ENCODE data around the gene CFAP61. TPM values are rescaled to one million over a fixed set of nuclear protein-coding genes. Genes with fewer than 3 reads are reported as not detected.
A peak's percentile ranks its signal among the peaks of the same experiment; 100 is the strongest.

Gene CFAP61
- total RNA-seq, 2 donors from 2014 or later: 0.27 TPM; not detected in 1

GRCh38 chr20:20009784-20010253 lies 42.5 kb upstream of the CFAP61 start:
- Histone ChIP-seq H3K4me1 (ENCODE audit: control insufficient read depth in 1 of 2, low read depth in 2 of 2) (peaks cover 19 to 25% of the 10 kb centered on the region in 2 donors), H3K27ac (peak overlapping the region in 1 of 2 donors; percentile 26), H3K36me3 (no peaks in the 10 kb centered on the region), H3K27me3 (replicated peaks; ENCODE audit: insufficient read depth) (no peaks in the 10 kb centered on the region), H3K4me3 (peak overlapping the region; percentile 50), H3K9me3 (no peaks in the 10 kb centered on the region)
- DNase-seq (ENCODE audit: low spot score) (no peak), ATAC-seq (ENCODE audit: insufficient number of reproducible peaks, low FRiP score, low read depth) (no peak)
- TF ChIP-seq CTCF (IDR thresholded peaks at IDR 0.05): no peak

DNA sequence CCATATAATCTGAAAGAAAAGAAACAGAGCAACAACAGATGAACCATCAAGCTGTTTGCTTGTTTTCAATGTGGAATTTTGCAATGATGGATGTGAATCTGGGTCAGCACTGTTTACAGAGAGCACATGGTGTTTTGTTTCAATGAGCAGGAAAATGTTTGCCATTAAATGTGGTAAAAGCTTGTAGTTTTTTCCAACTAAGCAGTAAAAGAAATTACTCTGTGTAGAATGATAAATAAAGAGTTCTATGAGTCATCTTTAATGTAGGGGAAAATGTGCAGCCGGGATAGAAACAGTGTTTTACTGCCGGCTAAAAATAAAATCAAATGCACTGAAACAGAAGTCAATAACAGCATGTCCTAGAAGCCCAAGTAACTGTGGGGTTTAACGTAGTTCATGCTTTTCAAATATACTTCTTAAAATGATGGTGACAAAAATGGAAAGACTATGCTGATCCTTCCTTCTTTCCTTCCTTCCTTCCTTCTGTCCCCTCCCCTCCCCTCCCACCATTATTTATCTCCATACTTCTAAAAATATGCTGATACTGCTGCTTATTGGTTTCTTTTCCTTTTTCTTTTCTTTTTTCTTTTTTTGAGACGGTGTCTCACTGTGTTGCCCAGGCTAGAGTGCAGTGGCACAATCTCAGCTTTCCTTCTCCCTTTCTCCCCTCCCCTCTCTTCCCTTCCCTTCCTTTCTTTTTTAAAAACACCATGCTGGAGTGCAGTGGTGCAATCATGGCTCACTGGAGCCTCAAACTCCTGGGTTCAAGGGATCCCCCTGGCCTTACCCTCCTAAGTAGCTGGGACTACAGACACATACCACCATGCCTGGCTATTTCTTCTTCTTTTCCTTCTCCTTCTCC lies 41.5 kb upstream of the CFAP61 start:
- Histone ChIP-seq H3K4me1 (ENCODE audit: control insufficient read depth in 1 of 2, low read depth in 2 of 2) (peaks cover 19 to 23% of the 10 kb centered on the region in 2 donors), H3K36me3 (no peaks in the 10 kb centered on the region), H3K4me3 (peak overlapping the region; percentile 59), H3K9me3 (no peaks in the 10 kb centered on the region), H3K27me3 (replicated peaks; ENCODE audit: insufficient read depth) (no peaks in the 10 kb centered on the region), H3K27ac (peak overlapping the region; percentile 45 to 52)
- ATAC-seq (ENCODE audit: insufficient number of reproducible peaks, low FRiP score, low read depth) (no peak), DNase-seq (ENCODE audit: low spot score) (no peak)
- no peak for TF ChIP-seq CTCF (IDR thresholded peaks at IDR 0.05)

DNA sequence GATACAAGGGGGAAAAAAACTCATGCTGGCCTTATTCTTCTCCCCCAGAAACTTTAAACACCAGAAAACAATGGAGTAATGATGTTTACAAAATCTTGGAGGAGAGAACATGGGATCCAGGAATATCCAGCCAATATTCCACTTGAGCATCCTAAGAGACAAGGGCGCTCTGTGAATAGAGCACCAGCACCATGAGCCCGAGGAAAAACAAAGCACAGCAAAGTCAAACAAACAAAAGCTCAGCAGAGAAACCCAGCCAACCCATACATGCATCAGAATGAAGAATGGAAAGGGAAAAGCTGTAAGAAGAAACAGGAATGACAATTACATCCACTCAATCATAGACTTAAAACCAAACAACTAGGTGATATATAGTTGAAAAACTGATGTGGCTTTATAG lies 39.8 kb upstream of the CFAP61 start:
- TF ChIP-seq CTCF (IDR thresholded peaks at IDR 0.05): no peak

GRCh38 chr20:20014659-20015058 lies 37.7 kb upstream of the CFAP61 start:
- Histone ChIP-seq H3K9me3 (no peaks in the 10 kb centered on the region), H3K4me3 (no peak overlapping the region), H3K27me3 (replicated peaks; ENCODE audit: insufficient read depth) (no peaks in the 10 kb centered on the region), H3K4me1 (ENCODE audit: control insufficient read depth in 1 of 2, low read depth in 2 of 2) (peaks cover 28 to 39% of the 10 kb centered on the region in 2 donors), H3K36me3 (no peaks in the 10 kb centered on the region), H3K27ac (no peak overlapping the region)
- DNase-seq (ENCODE audit: low spot score): no peak
- ATAC-seq (ENCODE audit: insufficient number of reproducible peaks, low FRiP score, low read depth): no peak
- TF ChIP-seq CTCF (IDR thresholded peaks at IDR 0.05): no peak

More for the DNA sequence above, 39.8 kb upstream of the CFAP61 start:
- Histone ChIP-seq H3K9me3 (no peaks in the 10 kb centered on the region), H3K27ac (no peak overlapping the region), H3K27me3 (replicated peaks; ENCODE audit: insufficient read depth) (no peaks in the 10 kb centered on the region), H3K4me3 (no peak overlapping the region), H3K4me1 (ENCODE audit: control insufficient read depth in 1 of 2, low read depth in 2 of 2) (peaks cover 19 to 28% of the 10 kb centered on the region in 2 donors), H3K36me3 (no peaks in the 10 kb centered on the region)
- DNase-seq (ENCODE audit: low spot score) (no peak), ATAC-seq (ENCODE audit: insufficient number of reproducible peaks, low FRiP score, low read depth) (no peak)

- Histone ChIP-seq H3K4me1 (ENCODE audit: control insufficient read depth in 1 of 2, low read depth in 2 of 2) (peaks cover 10 to 21% of the 10 kb centered on the region in 2 donors), H3K36me3 (no peaks in the 10 kb centered on the region), H3K4me3 (peak within 1 kb of the TSS; percentile 92), H3K9me3 (no peaks in the 10 kb centered on the region), H3K27me3 (replicated peaks; ENCODE audit: insufficient read depth) (no peaks in the 10 kb centered on the region), H3K27ac (peak within 1 kb of the TSS; percentile 61 to 62)
- TF ChIP-seq CTCF (IDR thresholded peaks at IDR 0.05): peak; percentile 91
- DNase-seq (ENCODE audit: low spot score) (peak; percentile 72), ATAC-seq (ENCODE audit: insufficient number of reproducible peaks, low FRiP score, low read depth) (peak; percentile 91)
Measured at GRCh38 chr20:20017001-20017843, 35.1 kb upstream of the CFAP61 start, which contains the start of gene NAA20. Gene NAA20, plus strand, starts transcription at chr20:20017362. Its CDS starts 35 bp downstream, at chr20:20017397.
